GM20431 (cell line): ENCODE results near the gene ARHGEF4.

Experiments
- in situ Hi-C: fragments of 300-500 bp; cut with MseI, MboI; formaldehyde crosslinking; loops from one replicate; pipeline ENCODE4 v1.15.0; 2020; ENCODE audit warnings: low sequenced_read_pairs; ENCODE audit not compliant: unreplicated experiment

The ARHGEF4 gene

GRCh38 chr2:131031875-131032274, 195.2 kb downstream of the ARHGEF4 start:
- in situ Hi-C loops = no loop called here

GRCh38 chr2:131032393-131032836, 195.7 kb downstream of the ARHGEF4 start:
- in situ Hi-C loops = no loop called here

- in situ Hi-C loops = no loop called here
Measured at GRCh38 chr2:131033786-131034121, 197.0 kb downstream of the ARHGEF4 start.

DNA sequence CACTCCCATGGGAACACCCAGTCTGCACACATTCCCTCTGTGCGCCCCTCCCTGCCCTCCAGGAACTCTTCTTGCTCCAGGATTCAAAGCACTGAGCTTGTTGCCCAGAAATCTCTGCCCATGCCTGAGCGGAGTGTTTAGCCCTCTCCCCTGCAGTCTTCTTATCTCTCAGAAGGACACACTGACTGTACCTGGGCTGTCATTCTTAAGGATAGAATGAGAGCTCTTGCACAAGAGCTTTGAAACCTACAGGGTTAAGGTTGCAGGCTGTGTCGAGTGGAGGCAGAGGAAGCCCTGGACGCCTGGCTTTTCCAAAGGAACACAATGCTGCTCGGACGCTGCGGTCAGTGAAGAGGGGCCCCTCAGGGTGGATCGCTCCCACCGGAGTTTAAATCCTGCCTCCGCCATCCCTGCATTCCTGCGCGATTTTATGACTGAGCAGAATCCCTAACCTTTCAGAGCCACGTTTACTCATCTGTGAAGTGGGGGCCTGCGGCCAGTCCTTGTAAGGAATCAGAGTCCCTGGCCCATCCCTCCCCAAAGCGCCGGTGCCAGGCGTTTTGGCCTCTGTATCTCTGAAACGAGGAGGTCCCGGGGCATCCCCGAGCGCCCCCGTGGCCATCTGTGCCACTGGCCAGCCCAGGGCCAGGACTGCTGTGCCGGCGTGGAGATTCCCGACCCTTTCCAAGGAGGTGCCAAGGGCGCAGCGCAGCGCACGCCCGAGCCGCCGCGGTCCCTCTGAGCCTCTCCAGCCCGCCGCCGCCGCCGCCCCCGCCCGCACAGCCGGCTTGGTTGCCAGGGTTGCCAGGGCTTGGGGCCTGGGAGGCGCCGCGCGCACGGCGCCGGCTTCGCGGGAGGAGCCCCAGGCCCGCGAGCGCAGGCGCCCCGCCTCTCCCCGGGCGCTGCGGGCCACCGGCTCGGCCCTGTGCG, 197.7 kb downstream of the ARHGEF4 start:
- in situ Hi-C loops = no loop called here

- in situ Hi-C loops = no loop called here
Measured at GRCh38 chr2:131035112-131035825, 198.6 kb downstream of the ARHGEF4 start.

GRCh38 chr2:131035826-131036231, 199.1 kb downstream of the ARHGEF4 start:
- in situ Hi-C loops = no loop called here

DNA sequence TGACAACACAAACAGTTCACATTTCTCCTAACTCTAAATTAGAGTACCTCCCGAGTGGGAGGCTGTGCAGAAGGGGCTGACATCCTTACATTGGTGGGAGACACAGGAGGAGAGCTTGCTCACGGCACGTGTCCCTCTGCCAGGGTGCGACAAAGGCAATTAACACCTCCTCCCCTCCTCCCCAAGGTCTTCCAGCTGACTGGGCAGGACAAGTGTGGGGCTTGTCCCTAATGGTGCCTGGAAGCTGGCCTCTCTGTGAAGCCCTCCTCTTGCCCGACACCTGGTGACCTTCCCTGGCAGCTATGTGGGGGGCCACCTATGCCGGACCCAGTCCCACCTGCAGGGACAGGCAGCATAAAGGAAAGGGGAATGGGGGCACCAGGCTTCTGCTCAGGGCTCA, 199.6 kb downstream of the ARHGEF4 start:
- in situ Hi-C loops = no loop called here

DNA sequence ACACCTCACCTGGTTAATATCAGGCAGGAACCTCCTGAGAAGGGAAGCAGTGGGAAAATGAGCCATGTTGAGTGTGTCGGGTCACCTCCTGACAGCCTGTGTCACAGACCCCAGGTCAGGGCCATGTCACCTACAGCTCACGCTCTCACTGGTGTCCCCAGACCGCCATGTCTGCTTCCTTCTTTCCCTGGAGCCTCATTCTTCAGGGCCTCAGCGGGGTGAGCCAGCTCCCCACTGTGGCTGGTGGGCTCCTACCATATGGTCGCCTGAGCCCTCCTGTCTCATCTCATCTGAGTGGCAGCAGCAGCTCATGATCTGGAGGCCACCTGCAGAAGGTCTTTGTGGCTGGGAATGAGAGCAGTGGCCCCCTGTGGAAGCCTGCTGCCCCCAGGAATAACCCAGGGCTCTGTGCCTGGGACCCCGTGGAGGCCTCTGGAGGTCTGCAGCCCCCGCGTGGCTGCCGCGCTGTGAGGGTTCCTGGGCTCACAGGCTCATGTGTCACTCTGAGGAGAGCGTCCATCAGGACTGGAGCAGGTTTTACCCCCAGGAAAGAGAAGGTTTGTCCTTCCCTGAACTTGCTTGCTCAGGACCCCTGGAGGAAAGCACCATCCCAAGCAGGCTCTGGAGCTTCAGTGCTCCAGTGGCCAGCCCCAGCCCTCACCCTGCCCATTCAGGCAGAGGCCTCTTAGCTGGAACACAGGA, 200.1 kb downstream of the ARHGEF4 start:
- in situ Hi-C loops = no loop called here

- in situ Hi-C loops = no loop called here
Measured at GRCh38 chr2:131037398-131038257, 200.9 kb downstream of the ARHGEF4 start.

GRCh38 chr2:131038258-131039100, 201.8 kb downstream of the ARHGEF4 start:
- in situ Hi-C loops = no loop called here

DNA sequence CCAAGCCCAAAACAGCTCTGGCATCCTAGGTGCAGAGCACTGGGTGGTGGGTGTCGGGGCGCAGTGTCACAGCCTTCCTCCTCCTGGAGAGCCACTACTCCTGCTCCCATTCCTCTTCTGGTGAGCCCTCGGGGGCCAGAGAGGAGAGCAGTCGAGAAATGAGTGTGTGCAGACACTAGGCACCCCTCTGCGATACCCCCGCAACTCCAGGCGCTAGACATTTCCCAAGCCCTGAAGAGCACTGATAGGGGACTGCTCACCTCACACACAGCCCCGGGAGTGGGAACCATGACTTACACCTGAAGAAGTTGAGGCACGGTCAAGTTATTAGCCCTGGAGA, 202.4 kb downstream of the ARHGEF4 start:
- in situ Hi-C loops = no loop called here

DNA sequence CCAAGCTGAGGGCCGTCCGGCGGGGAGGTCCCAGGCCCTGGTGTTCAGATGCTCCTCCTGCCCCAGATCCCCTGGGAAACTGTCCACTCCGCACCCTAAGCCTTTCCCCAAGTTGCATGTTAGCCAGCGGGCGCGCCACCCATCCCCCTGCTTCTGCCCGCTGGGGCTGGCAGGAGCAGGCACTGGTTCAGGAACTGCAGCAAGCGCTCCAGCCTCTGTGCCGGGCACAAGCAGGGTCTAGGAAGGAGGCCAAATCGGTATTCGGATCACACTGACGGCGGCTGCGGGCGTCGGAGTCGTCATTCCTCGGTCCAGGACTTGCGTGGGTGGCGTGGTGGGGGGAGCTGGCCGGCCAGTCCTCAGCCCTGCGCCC, 202.8 kb downstream of the ARHGEF4 start:
- in situ Hi-C loops = no loop called here

- in situ Hi-C loops = no loop called here
Measured at GRCh38 chr2:131039908-131040660, 203.4 kb downstream of the ARHGEF4 start.

DNA sequence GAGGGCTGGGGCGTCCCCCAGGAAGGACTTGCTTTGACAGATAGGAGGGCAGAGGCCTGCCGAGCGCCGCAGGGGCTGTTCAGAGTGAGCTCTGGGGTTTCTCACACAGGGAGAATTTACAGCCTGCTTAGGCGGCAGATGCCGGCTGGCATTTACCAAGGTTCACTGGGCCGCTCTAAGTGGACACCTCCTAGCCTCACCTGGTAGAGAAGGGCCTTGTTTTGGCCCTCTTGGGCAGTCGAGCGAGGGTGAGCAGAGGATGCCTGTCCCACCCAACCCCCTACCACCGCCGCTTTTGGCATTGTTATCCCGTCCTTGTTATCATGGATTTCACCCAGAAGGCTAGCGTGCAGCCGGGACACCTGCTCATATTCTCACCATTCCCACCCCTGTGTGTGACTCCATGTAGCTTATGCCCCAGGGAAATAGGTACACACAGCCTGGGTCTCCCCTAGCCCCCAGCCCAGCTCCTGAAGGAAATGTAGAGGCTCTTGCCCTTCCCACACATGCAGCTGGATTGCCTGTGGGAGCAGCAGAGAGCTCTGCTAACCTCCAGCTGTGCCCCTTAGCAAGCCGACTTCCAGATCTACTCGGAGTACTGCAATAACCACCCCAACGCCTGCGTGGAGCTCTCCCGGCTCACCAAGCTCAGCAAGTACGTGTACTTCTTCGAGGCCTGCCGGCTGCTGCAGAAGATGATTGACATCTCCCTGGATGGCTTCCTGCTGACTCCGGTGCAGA, 204.1 kb downstream of the ARHGEF4 start:
- in situ Hi-C loops = no loop called here

DNA sequence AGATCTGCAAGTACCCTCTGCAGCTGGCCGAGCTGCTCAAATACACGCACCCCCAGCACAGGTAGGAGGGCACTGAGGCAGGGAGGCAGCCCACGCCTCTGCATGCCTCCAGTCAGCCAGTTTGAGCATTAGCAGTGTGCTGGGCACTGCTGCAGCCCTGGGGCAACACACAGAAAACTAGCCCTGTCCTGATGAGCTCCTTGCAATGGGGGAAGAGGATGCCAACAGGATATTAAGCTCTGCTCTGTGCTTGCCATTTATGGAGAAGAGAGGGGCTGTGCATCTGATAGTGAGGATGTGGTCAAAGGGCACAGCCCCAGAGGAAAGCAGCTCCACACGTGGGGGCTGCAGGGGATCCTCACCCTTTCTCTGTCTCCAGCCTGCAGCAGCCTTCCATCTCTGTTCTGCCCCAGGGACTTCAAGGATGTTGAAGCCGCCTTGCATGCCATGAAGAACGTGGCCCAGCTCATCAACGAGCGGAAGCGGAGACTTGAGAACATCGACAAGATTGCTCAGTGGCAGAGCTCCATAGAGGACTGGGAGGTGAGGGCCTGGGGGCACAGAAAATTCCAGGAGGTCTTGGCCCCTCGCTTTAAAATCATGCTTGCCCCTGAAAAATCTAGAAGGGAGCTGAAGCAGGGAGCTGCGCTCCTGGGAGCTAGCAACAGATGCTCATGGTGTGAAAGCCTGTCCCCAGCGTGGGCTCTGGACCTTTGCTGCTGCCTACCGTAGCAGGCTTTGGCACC, 204.9 kb downstream of the ARHGEF4 start:
- in situ Hi-C loops = no loop called here

DNA sequence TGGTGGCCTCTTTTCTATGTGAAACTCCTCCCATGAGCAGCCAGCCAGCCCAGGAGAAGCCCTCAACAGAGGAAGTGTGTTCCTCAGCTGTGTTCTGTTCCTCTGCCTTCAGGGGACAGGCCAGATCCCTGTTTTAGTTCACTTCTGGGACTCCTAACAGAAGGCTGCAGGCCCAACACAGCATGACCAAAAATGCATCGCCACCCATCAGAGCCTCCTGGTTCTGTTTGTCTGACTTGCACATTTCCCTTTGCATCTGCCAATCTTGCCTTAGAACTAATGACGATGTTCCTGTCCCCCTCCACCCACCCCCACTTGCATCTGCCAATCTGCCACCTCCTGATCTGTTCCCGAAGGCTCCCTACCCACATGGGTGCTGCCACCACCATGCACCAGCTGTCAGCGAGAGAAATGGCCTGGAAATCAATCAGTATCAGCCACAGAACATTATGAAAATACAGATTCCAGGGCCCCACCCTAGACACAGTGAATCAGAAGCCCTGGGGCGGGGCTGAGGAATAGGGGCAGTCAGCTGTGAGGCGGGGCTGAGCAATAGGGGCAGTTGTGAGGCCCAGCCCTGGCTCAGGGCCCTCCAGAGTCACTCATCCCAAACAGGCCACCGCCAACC, 205.5 kb downstream of the ARHGEF4 start:
- in situ Hi-C loops = no loop called here
